GM18870 (cell line): ENCODE results near the gene C1orf21.

Experiments
- ATAC-seq: cut with Tn5 transposase; IDR thresholded peaks from one replicate; pipeline ENCODE4 v1.9.1; 2021; ENCODE audit warnings: moderate library complexity; ENCODE audit not compliant: unreplicated experiment

The C1orf21 gene

GRCh38 chr1:184552446-184552845, 165.6 kb downstream of the C1orf21 start:
- no peak for ATAC-seq

DNA sequence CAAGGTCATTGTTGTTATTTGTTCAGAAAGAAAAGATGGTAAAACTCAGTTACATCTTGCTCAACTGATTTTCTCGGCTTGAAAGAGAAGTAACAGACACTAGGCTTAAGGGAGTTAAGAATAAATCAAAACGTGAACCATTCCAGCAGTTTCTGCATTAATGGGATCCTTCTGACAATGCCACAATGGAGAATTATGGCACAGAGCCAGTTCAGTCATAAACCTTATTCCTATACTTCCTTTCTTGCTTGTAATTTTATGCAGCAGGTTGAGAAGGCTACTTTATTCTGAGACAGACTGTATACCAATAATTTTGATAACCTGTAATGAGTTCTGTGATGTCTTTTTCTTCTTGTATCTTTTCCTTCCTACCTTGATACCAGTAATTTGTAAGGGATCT, 167.0 kb downstream of the C1orf21 start:
- ATAC-seq = no peak

DNA sequence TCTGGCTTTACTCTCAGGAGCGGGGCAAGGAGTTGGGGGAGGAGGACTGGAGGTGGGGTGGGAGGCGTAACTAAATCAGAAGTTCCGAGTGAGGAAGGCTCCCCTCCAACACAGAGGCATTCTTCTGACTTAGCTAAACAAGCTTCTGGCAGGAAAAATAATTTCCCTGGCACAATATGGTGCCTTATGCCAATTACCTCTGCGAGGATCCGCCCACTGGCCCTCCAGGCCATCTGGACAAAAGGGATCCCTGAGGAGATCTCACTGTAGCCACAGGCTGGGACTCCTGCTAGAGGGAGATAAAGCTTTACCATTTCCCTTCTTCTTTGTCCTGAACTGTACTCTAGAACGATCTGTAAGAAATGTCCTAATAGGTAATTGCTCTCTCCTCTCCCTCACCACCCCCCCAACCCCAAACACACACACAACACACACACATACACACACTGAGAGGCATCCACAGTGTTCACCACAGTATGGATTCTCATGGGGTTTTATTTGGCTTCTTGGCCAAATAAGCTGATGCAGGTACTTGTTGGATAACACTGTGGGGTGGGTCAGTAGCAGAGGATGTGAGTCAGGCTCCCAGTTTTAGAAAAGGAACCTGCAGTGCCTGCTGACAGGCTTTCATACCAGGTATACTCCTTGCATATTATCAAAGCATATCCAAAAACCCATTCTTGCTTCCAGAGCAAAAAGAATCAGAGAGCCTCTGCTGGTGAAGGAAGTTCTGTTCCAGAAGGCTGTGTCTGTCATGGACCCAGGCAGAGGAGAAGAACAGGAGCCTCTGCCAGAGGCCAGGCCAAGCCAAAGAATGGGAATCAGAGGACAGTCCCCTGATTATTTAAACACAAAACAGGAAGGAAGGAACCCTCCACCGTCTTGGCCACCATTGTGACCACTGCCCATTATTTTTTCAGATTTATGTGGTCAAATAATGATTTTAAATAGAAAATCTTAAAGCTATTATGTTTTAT, 169.1 kb downstream of the C1orf21 start:
- no peak for ATAC-seq

GRCh38 chr1:184556665-184557064, 169.8 kb downstream of the C1orf21 start:
- no peak for ATAC-seq

- ATAC-seq = no peak
Measured at GRCh38 chr1:184557423-184558347, 170.9 kb downstream of the C1orf21 start.

DNA sequence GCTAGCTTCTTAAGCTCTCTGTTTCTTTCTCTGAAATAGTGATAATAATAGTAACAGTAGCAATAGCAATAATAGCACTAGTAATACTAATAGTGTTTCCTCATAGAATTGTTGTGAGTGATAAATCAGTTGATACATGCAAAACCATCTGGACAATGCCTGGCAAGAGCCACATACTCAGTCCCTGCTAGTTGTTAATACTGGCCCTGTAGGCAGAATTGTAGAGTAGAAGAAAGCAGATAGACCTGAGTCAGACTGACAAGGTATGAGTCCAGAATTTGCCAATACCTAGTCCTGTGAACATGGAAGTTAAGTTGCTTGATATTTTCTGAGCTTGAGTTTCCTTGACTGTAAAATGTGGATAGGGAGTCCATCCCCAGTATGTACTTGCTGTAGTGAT, 171.9 kb downstream of the C1orf21 start:
- no peak for ATAC-seq

DNA sequence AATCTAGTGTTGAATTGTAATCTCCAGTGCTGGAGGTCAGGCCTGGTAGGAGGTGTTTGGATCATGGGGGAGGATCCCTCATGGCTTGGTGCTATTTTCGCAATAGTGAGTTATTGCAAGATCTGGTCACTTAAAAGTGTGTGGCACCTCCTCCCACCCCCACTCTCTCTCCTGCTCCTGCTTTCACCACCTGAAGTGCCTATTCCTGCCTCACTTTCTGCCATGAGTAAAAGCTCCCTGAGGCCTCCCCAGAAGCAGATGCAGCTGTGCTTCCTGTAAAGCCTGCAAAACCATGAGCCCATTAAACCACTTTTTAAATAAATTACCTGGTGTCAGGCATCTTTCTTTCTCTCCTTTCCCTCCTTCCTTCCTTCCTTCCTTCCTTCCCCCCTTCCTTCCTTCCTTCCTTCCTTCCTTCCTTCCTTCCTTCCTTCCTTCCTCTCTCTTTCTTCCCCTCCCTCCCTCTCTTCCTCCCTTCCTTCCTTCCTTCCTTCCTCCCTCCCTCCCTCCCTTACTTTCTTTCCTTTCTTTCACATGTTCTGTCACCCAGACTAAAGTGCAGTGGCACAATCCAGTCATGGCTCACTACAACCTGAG, 172.4 kb downstream of the C1orf21 start:
- ATAC-seq = no peak

DNA sequence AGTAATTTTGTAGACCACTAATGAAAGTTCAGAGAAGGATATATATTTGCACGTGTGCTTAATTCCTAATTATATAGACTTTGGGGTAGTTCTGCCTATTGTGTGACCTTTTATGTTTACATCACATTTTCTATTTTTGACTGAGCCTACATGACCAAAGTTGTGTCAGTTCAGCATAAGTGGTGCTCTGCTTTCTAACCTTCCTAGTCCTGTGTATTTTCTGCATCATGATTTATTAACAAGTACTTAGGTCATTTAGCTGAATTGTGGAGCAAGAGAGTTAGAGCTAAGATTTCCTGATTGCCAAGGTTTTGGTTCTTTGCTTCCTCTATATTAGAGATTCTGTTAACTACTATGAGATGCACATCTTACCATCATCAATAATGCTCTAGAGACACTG, 176.0 kb downstream of the C1orf21 start:
- ATAC-seq = no peak

GRCh38 chr1:184563308-184563707, 176.5 kb downstream of the C1orf21 start:
- ATAC-seq = no peak

GRCh38 chr1:184567009-184567408, 180.2 kb downstream of the C1orf21 start:
- no peak for ATAC-seq

GRCh38 chr1:184567637-184568036, 180.8 kb downstream of the C1orf21 start:
- no peak for ATAC-seq

DNA sequence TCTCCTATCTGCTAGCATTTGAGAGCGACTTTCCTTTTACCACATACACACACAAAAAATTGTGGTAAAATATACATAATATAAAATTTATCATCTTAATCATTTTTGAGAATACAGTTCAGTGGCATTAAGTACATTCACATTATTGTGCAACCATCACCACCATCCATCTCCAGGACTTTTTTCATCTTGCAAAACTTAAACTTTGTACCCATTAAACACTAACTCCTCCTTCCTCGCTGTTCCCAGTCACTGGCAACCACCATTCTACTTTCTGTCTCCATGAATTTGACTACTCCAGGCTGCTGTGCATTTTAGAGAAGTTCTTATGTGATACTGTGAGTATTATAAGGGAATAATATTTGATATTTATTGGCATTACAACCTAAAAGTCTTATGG, 181.3 kb downstream of the C1orf21 start:
- no peak for ATAC-seq

DNA sequence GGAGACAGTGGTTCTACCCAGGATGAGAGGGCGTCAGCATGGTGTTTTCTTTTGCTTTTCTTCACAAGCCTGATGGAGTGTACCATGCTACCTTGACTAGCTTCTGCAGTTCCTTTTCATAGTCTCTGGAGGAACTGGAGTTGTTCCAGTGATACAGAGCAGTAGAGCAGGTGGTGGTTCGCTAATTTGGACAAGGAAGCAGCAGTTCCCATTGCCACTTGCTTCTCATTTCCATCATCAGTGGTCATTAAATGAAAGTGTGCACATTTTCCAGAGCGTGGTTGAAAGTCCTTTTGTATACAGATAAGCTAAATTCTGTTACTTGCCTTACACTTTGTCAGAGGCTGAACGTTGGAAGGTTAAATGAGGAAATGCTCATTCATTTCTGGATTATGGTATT, 182.3 kb downstream of the C1orf21 start:
- ATAC-seq = no peak

- ATAC-seq = no peak
Measured at GRCh38 chr1:184574588-184574987, 187.8 kb downstream of the C1orf21 start.

DNA sequence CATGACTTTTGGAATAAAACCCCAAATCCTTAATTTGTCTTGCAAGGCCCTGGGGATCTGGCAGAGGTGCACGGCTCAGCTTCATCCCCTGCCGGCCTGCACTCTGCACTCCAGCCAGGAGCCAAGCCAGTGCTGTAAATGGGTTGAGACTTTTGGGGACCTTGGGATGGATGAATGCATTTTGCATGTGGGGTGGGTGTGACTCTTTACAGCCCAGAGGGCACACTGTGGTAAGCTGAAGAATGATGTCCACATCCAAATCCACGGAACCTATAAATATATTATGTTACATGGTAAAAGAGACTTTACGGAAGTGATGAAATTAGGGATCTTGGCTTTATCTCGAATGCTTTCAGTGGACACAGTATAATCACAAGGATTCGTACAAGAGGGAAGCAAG, 190.0 kb downstream of the C1orf21 start:
- ATAC-seq = no peak

- ATAC-seq = no peak
Measured at GRCh38 chr1:184577319-184577718, 190.5 kb downstream of the C1orf21 start.

GRCh38 chr1:184582411-184582810, 195.6 kb downstream of the C1orf21 start:
- no peak for ATAC-seq

DNA sequence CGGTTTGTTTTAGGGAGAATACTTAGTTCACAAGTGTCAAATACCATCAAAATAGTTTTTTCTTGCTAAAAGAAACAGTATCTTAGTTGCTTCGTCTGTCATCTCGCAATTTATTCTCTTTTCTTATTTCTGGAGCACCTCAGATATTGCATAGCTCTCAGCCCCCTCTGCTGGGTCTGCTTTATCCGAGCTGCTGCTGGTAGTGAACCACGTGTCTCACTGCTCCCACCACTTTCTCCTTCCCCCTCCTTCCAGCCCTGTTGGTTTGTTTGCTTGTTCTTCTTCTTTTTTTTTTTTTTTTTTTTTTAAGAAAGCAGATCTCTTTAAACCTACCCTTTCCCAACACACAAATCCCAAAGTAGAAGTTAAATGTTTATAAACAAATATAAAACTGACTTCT, 197.0 kb downstream of the C1orf21 start:
- no peak for ATAC-seq

DNA sequence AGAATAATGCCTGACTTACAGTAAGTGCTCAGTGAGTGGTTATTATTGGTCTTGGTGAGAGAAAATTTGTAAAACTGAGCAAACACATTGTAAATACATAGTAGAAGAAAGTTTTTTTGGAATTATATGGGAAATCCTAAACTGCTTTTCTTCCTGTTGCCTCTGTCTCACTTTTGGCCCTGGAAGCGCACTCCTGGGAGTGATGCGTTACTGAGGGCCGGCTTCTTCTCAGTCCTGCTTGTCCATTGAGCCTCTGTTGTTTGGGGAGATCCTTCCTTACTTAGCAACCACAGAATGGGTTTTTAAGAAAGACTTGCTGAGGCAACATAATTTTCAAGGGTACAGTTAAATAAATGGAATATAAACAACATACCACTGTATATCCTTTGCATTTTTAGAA, 201.9 kb downstream of the C1orf21 start:
- no peak for ATAC-seq

- ATAC-seq = no peak
Measured at GRCh38 chr1:184590163-184590750, 203.4 kb downstream of the C1orf21 start.

GRCh38 chr1:184593597-184593996, 206.8 kb downstream of the C1orf21 start:
- ATAC-seq = no peak
